GM13977 (cell line): ENCODE measurements around the gene LGR6.

Source experiments
- DNase-seq: peaks from one replicate; pipeline ENCODE4 v3.0.0; 2012; ENCODE audit warnings: low spot score
- in situ Hi-C: fragments of 300-500 bp; cut with MboI; formaldehyde crosslinking; loops from one replicate; pipeline ENCODE4 v1.12.0; 2022; ENCODE audit warnings: low sequenced_read_pairs, low pct_unique_long_range_greater_than_20kb, mixed read lengths, inconsistent platforms; ENCODE audit not compliant: unreplicated experiment
- TF ChIP-seq, protein P1 (sequence below): IDR thresholded peaks from 2 replicates; pipeline ENCODE4 v1.5.1; 2012; ENCODE audit warnings: mild to moderate bottlenecking, control low read depth; ENCODE audit not compliant: insufficient read depth; ENCODE audit errors: extremely low read depth, missing control alignments

Gene LGR6

DNA sequence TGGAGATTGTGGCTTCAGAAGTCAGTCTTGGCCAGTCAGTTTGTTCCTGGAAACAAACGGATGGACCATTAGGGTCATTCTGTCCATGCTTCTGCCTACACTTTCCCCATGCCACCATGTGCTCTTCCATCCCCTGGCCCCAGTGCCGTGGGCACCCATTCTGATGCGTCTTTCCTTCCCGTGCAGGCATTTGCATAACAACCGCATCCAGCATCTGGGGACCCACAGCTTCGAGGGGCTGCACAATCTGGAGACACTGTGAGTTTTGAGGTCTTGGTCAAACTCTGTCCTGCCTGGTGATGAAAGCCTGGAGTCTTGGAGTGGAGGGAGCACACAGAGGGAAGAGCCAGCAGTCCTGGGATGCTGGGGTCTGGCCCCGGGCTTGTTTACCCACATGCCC lies 87.0 kb downstream of the LGR6 start:
- in situ Hi-C loops, result no loop called here
- TF ChIP-seq, protein P1, sequence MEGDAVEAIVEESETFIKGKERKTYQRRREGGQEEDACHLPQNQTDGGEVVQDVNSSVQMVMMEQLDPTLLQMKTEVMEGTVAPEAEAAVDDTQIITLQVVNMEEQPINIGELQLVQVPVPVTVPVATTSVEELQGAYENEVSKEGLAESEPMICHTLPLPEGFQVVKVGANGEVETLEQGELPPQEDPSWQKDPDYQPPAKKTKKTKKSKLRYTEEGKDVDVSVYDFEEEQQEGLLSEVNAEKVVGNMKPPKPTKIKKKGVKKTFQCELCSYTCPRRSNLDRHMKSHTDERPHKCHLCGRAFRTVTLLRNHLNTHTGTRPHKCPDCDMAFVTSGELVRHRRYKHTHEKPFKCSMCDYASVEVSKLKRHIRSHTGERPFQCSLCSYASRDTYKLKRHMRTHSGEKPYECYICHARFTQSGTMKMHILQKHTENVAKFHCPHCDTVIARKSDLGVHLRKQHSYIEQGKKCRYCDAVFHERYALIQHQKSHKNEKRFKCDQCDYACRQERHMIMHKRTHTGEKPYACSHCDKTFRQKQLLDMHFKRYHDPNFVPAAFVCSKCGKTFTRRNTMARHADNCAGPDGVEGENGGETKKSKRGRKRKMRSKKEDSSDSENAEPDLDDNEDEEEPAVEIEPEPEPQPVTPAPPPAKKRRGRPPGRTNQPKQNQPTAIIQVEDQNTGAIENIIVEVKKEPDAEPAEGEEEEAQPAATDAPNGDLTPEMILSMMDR, result no peak
- DNase-seq, result no peak

DNA sequence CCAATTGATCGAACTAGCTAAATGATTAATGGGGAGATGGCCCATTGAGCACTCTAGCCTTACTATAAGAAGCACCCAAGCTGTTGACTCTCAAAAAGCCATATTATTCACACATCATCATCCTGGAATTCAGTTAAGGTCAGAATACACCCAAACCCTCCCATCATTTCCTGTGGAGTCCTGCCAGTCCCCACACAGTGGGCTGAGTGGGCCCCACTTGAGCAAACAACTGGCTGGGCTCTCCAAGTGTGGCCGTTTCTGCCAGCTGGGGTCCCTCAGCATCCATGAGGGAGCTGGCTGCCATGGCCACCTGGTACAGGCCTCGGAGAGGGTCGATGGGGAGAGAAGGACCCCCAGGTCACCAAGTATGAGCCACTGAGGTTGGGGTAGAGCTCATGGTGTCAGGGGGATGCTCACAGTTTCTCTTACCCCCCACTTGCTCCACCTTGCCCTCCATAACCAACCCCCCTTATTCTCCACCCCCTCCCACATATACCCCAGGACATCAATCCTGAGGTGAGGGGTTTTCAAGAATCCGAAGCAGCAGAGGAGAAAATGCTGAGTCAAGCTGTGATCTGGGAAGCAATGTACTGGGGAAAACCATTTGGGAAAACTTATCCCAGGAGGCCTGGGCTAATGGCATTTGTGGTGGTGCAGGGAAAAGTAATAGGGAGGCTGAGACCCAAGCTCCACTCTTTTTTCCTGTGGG lies 87.9 kb downstream of the LGR6 start:
- in situ Hi-C loops, result no loop called here
- TF ChIP-seq, protein P1, result no peak
- DNase-seq, result no peak

DNA sequence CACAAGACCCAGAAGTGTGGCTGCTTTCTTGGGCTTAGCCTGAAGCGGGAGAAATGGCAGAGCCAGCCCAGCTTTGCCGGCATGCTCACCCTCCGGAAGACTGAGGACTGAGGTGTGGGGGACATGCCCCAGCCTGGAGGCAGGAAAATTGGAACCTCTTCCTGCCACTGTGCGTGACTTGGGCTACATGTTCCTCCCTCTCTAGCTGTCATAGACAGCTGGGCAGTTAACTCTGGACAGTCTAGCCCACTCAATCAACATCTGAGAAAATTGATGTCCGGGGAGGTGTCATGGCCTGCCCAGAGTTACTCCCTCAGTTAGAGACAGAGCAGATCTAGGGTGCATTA lies 88.4 kb downstream of the LGR6 start:
- TF ChIP-seq, protein P1, result no peak
- in situ Hi-C loops, result no loop called here
- no peak for DNase-seq

DNA sequence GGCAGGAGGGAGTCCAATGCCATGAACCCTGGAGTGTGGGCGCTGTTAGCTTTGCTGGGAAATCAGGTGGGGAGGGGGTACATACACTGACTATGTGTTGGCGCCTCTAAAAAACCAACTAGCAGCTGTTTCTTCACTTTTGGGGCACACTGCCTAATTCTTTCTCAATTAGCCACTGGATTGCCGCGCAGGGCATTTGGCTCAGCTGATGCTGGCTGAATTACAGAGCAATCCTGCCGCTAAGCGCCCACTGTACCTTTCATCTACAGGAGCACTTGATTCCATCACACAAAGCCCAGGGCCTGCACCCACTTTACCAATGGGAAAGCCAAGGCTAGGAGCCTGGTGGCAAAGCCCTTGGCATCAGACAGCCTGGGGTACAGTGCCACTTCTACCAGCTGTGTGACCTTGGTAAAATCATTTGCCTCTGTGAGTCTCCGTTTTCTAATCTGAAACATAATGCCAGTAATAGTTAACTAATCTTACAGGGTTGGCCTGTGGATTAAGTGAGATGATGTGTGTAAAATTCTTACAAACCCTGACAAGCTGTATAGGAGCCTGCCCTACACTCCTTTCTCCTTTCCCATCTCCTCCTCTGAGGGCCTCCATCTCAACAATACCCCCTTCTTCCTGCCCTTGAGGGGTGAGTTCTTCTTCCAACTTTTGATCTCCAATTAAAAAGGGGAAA lies 89.1 kb downstream of the LGR6 start:
- DNase-seq, result no peak
- in situ Hi-C loops, result no loop called here
- TF ChIP-seq, protein P1, result no peak

DNA sequence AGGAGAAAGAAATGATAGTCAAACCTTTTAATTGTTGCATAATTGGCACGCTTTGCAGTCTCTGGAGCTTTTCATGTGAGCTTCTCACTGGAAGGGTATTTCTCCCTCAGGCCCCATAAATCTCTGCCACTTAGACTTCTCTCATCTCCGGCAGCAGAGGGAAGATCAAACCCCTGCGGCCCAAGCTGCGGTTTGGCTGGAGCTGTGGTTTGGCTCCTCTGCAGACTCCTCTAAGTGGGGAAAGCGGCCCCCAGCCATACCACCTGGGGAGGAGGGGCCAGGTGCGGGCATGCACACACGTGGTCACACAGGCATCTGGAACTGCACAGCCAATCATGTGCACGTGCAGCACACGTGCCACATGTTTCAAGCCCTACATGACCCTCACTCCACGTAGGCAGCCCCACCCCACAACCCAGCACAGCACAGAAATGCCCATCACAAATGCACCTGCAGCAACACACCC lies 89.8 kb downstream of the LGR6 start:
- in situ Hi-C loops, result no loop called here
- no peak for DNase-seq
- TF ChIP-seq, protein P1, result no peak

DNA sequence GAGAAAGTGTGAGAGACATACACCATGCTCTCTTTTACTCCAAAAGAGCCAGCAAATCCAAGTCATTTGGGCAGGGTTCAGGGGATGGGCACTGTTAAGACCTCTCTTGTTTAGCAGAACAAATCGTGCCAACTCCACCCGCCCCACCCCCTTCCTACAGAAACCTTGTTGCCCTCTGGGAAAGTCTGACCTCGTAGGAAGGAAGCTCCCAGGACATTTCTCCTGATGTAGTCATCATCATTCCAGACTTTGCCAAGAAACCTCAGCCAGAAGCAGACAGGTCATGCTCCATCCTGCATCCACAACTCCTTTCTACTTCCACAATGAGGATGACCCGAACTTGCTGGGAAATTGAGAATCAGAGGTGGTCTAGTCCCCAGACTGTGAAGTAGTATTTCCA lies 90.4 kb downstream of the LGR6 start:
- TF ChIP-seq, protein P1, result no peak
- no peak for DNase-seq
- in situ Hi-C loops, result no loop called here
